Neural cell (in vitro differentiated cells): ENCODE measurements around the gene HCST.

Experiments
- EP300 ChIP-seq: fragments of 450-650 bp; conservative IDR thresholded peaks from 2 replicates; pipeline ENCODE4 v1.6.1; 2014; ENCODE audit warnings: antibody characterized with exemption, mild to moderate bottlenecking, moderate library complexity; ENCODE audit not compliant: poor library complexity, severe bottlenecking
- EZH2 ChIP-seq: fragments of 200-600, 300-800 bp; shearing (Covaris generic), sonication (generic); IDR thresholded peaks from 2 replicates; pipeline ENCODE4 v1.6.1; 2014; ENCODE audit warnings: antibody characterized with exemption, low read length, borderline replicate concordance, mild to moderate bottlenecking; ENCODE audit not compliant: insufficient read depth, poor library complexity, severe bottlenecking
- POLR2AphosphoS5 ChIP-seq: IDR thresholded peaks from 2 replicates; pipeline ENCODE4 v1.6.1; 2012
- RAD21 ChIP-seq: fragments of 450-650 bp; conservative IDR thresholded peaks from 2 replicates; pipeline ENCODE4 v1.6.1; 2014; ENCODE audit warnings: antibody characterized with exemption, mild to moderate bottlenecking, moderate library complexity
- TAF1 ChIP-seq: IDR thresholded peaks from 2 replicates; pipeline ENCODE4 v1.6.1; 2012; ENCODE audit warnings: low read depth
- TF ChIP-seq, protein P1 (sequence below): fragments of 450-650 bp; IDR thresholded peaks from 2 replicates; pipeline ENCODE4 v1.5.1; 2014; ENCODE audit warnings: antibody characterized with exemption, mild to moderate bottlenecking, moderate library complexity; ENCODE audit not compliant: poor library complexity, severe bottlenecking
- TF ChIP-seq, protein P2 (sequence below): IDR thresholded peaks from 2 replicates; pipeline ENCODE4 v1.6.1; 2012; ENCODE audit warnings: borderline replicate concordance

- TF ChIP-seq, protein P1, sequence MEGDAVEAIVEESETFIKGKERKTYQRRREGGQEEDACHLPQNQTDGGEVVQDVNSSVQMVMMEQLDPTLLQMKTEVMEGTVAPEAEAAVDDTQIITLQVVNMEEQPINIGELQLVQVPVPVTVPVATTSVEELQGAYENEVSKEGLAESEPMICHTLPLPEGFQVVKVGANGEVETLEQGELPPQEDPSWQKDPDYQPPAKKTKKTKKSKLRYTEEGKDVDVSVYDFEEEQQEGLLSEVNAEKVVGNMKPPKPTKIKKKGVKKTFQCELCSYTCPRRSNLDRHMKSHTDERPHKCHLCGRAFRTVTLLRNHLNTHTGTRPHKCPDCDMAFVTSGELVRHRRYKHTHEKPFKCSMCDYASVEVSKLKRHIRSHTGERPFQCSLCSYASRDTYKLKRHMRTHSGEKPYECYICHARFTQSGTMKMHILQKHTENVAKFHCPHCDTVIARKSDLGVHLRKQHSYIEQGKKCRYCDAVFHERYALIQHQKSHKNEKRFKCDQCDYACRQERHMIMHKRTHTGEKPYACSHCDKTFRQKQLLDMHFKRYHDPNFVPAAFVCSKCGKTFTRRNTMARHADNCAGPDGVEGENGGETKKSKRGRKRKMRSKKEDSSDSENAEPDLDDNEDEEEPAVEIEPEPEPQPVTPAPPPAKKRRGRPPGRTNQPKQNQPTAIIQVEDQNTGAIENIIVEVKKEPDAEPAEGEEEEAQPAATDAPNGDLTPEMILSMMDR: no peak
- no peak for TF ChIP-seq TAF1
- TF ChIP-seq EP300: no peak
- TF ChIP-seq, protein P2, sequence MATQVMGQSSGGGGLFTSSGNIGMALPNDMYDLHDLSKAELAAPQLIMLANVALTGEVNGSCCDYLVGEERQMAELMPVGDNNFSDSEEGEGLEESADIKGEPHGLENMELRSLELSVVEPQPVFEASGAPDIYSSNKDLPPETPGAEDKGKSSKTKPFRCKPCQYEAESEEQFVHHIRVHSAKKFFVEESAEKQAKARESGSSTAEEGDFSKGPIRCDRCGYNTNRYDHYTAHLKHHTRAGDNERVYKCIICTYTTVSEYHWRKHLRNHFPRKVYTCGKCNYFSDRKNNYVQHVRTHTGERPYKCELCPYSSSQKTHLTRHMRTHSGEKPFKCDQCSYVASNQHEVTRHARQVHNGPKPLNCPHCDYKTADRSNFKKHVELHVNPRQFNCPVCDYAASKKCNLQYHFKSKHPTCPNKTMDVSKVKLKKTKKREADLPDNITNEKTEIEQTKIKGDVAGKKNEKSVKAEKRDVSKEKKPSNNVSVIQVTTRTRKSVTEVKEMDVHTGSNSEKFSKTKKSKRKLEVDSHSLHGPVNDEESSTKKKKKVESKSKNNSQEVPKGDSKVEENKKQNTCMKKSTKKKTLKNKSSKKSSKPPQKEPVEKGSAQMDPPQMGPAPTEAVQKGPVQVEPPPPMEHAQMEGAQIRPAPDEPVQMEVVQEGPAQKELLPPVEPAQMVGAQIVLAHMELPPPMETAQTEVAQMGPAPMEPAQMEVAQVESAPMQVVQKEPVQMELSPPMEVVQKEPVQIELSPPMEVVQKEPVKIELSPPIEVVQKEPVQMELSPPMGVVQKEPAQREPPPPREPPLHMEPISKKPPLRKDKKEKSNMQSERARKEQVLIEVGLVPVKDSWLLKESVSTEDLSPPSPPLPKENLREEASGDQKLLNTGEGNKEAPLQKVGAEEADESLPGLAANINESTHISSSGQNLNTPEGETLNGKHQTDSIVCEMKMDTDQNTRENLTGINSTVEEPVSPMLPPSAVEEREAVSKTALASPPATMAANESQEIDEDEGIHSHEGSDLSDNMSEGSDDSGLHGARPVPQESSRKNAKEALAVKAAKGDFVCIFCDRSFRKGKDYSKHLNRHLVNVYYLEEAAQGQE: no peak
- TF ChIP-seq POLR2AphosphoS5: no peak
- TF ChIP-seq RAD21: no peak
- no peak for TF ChIP-seq EZH2
Measured at GRCh38 chr19:35908973-35909683, 6.8 kb downstream of the HCST start.
